NCI-H1436 (cell line): ENCODE results near the gene CAPN11.

ENCODE experiments used
- DNase-seq: peaks from one replicate; lab custom pipeline; 2025; lab: John Stamatoyannopoulos, UW

Gene CAPN11

GRCh38 chr6:44156494-44157151 lies 2.0 kb upstream of the CAPN11 start:
- no peak for DNase-seq

GRCh38 chr6:44157152-44157521 lies 1.5 kb upstream of the CAPN11 start:
- DNase-seq, result no peak

GRCh38 chr6:44161997-44162338 lies 3.3 kb downstream of the CAPN11 start:
- peak; percentile 87 for DNase-seq

GRCh38 chr6:44162876-44163625 lies 4.4 kb downstream of the CAPN11 start:
- no peak for DNase-seq

GRCh38 chr6:44166116-44166515 lies 7.5 kb downstream of the CAPN11 start:
- DNase-seq, result no peak

- no peak for DNase-seq
Observed at GRCh38 chr6:44166591-44167184, 8.1 kb downstream of the CAPN11 start.

GRCh38 chr6:44167567-44167966 lies 8.9 kb downstream of the CAPN11 start:
- DNase-seq, result no peak

- no peak for DNase-seq
Observed at GRCh38 chr6:44169154-44169553, 10.5 kb downstream of the CAPN11 start.

GRCh38 chr6:44169886-44170570 lies 11.4 kb downstream of the CAPN11 start:
- DNase-seq, result no peak

GRCh38 chr6:44171899-44172546 lies 13.4 kb downstream of the CAPN11 start:
- DNase-seq, result no peak

GRCh38 chr6:44172731-44173500 lies 14.3 kb downstream of the CAPN11 start:
- peak; percentile 73 for DNase-seq

GRCh38 chr6:44176130-44176761 lies 17.6 kb downstream of the CAPN11 start:
- DNase-seq, result no peak

- no peak for DNase-seq
Observed at GRCh38 chr6:44176762-44177509, 18.3 kb downstream of the CAPN11 start.

- no peak for DNase-seq
Observed at GRCh38 chr6:44177691-44178423, 19.2 kb downstream of the CAPN11 start.

GRCh38 chr6:44178424-44179071 lies 19.9 kb downstream of the CAPN11 start:
- no peak for DNase-seq

- no peak for DNase-seq
Observed at GRCh38 chr6:44179072-44179536, 20.5 kb downstream of the CAPN11 start.

GRCh38 chr6:44179648-44180047 lies 21.0 kb downstream of the CAPN11 start:
- DNase-seq, result no peak

GRCh38 chr6:44180406-44180805 lies 21.8 kb downstream of the CAPN11 start:
- no peak for DNase-seq

- DNase-seq, result no peak
Observed at GRCh38 chr6:44180886-44181285, 22.3 kb downstream of the CAPN11 start.
